SK-N-SH (cell line): Measurements from ENCODE around the gene EIF5B.

Experiments
- EP300 ChIP-seq, 2 experiments: IDR thresholded peaks; 2 replicates each; pipeline versions ENCODE4 v1.4.0 to v1.6.1; 2012; ENCODE audit warnings: borderline replicate concordance in 1 of 2, low read depth in 1 of 2, low read length in 1 of 2
- FOXJ3 ChIP-seq: sonication (generic); formaldehyde crosslinking; IDR thresholded peaks from 2 replicates; pipeline ENCODE4 v1.5.1; 2020; ENCODE audit warnings: mild to moderate bottlenecking, missing genetic modification reagents
- JUND ChIP-seq: IDR thresholded peaks from 2 replicates; pipeline ENCODE4 v1.4.0; 2012
- POLR2AphosphoS5 ChIP-seq: IDR thresholded peaks from 2 replicates; pipeline ENCODE4 v1.6.1; 2012; ENCODE audit warnings: low read depth, low read length
- RAD21 ChIP-seq: IDR thresholded peaks from 2 replicates; pipeline ENCODE4 v1.6.1; 2012; ENCODE audit warnings: mild to moderate bottlenecking, low read length
- RFX5 ChIP-seq: IDR thresholded peaks from 2 replicates; pipeline ENCODE4 v1.6.1; 2012; ENCODE audit warnings: mild to moderate bottlenecking, improper control_type of control experiment, low read length
- TAF1 ChIP-seq: IDR thresholded peaks from 2 replicates; pipeline ENCODE4 v1.6.1; 2012; ENCODE audit warnings: low read depth, mild to moderate bottlenecking, low read length, moderate library complexity, borderline replicate concordance
- TF ChIP-seq, protein P1 (sequence below): fragments of 200-600 bp; sonication (generic); IDR thresholded peaks from 2 replicates; pipeline ENCODE4 v1.6.1; 2017; ENCODE audit warnings: antibody characterized with exemption, mild to moderate bottlenecking, moderate library complexity
- TF ChIP-seq, protein P2 (sequence below): IDR thresholded peaks from 2 replicates; pipeline ENCODE4 v1.4.0; 2012; ENCODE audit warnings: low read depth, borderline replicate concordance

DNA sequence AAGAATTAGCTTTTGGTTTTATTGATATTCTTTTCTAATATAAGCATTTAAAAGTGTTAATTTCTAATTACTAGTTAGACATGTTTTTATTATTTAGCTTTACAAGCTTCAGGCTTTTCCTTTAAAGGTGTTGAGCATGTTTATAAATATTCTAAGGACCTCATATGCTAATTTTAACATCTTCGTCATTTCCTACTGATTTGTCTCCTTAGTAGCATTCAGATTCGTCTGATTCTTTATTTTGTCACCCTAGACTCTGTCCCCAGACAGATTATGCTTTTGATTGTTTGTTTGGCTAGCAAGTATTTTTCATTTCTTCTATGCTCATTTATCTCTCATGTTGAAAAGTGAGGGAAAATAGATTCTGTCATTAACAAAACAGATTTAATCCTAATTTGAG, 51.7 kb downstream of the EIF5B start:
- TF ChIP-seq FOXJ3 (CRISPR knock-in tag) (no peak), POLR2AphosphoS5 (no peak), RFX5 (no peak), EP300 (IDR thresholded peaks at IDR 0.05; ENCODE audit: borderline replicate concordance in 1 of 2, low read depth in 1 of 2, low read length in 1 of 2) (no peak), TAF1 (no peak), JUND (no peak), RAD21 (no peak)
- TF ChIP-seq, protein P1, sequence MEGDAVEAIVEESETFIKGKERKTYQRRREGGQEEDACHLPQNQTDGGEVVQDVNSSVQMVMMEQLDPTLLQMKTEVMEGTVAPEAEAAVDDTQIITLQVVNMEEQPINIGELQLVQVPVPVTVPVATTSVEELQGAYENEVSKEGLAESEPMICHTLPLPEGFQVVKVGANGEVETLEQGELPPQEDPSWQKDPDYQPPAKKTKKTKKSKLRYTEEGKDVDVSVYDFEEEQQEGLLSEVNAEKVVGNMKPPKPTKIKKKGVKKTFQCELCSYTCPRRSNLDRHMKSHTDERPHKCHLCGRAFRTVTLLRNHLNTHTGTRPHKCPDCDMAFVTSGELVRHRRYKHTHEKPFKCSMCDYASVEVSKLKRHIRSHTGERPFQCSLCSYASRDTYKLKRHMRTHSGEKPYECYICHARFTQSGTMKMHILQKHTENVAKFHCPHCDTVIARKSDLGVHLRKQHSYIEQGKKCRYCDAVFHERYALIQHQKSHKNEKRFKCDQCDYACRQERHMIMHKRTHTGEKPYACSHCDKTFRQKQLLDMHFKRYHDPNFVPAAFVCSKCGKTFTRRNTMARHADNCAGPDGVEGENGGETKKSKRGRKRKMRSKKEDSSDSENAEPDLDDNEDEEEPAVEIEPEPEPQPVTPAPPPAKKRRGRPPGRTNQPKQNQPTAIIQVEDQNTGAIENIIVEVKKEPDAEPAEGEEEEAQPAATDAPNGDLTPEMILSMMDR, result no peak
- TF ChIP-seq, protein P2, sequence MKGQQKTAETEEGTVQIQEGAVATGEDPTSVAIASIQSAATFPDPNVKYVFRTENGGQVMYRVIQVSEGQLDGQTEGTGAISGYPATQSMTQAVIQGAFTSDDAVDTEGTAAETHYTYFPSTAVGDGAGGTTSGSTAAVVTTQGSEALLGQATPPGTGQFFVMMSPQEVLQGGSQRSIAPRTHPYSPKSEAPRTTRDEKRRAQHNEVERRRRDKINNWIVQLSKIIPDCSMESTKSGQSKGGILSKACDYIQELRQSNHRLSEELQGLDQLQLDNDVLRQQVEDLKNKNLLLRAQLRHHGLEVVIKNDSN, result no peak
